IPS-20b (cell line): ENCODE results near the gene CCT8L2.
"Not testable (repeated sequence)": the region's sequence is repeated elsewhere in the genome, so short reads cannot be mapped to it uniquely, and the experiment has no call there.

ENCODE experiments used
- H3K27ac ChIP-seq: one replicate; pipeline ENCODE4 v1.5.1; 2013; ENCODE audit warnings: low read length
- H3K27me3 ChIP-seq: 2 replicates; pipeline ENCODE4 v1.6.1; 2013; ENCODE audit warnings: mild to moderate bottlenecking, low read length, inconsistent platforms; ENCODE audit not compliant: insufficient read depth
- H3K36me3 ChIP-seq: 2 replicates; pipeline ENCODE4 v1.6.1; 2013; ENCODE audit warnings: low read depth, mild to moderate bottlenecking, inconsistent platforms, low read length, moderate library complexity; ENCODE audit not compliant: insufficient read depth
- H3K4me1 ChIP-seq: 2 replicates; pipeline ENCODE4 v1.6.1; 2013; ENCODE audit warnings: mild to moderate bottlenecking, control low read depth, inconsistent platforms, low read length, moderate library complexity; ENCODE audit not compliant: insufficient read depth
- H3K4me3 ChIP-seq: 2 replicates; pipeline ENCODE4 v1.5.1; 2013; ENCODE audit warnings: mild to moderate bottlenecking, low read length, inconsistent platforms
- H3K9ac ChIP-seq: 2 replicates; pipeline ENCODE4 v1.6.1; 2013; ENCODE audit warnings: low read depth, mild to moderate bottlenecking, inconsistent platforms, low read length, moderate library complexity
- H3K9me3 ChIP-seq: 2 replicates; pipeline ENCODE4 v1.6.1; 2013; ENCODE audit warnings: mild to moderate bottlenecking, low read depth, low read length, inconsistent platforms; ENCODE audit not compliant: insufficient read depth

Gene CCT8L2

GRCh38 chr22:16563555-16564520 is 28.8 kb downstream of the CCT8L2 start:
- Histone ChIP-seq H3K9ac (no peak overlapping the region), H3K4me3 (no peak overlapping the region), H3K4me1 (no peaks in the 10 kb centered on the region), H3K36me3 (no peaks in the 10 kb centered on the region), H3K27me3 (no peaks in the 10 kb centered on the region), H3K27ac (no peak overlapping the region), H3K9me3 (peaks cover 13% of the 10 kb centered on the region)

GRCh38 chr22:16562711-16563554 is 29.7 kb downstream of the CCT8L2 start:
- Histone ChIP-seq H3K36me3 (no peaks in the 10 kb centered on the region), H3K9me3 (peaks cover 7% of the 10 kb centered on the region; the same call in 1 of the 2 replicates), H3K4me1 (no peaks in the 10 kb centered on the region)

GRCh38 chr22:16561093-16561658 is 31.4 kb downstream of the CCT8L2 start:
- H3K9me3 ChIP-seq, result peaks cover 14% of the 10 kb centered on the region
- H3K4me1 ChIP-seq, result not testable (repeated sequence)

More at GRCh38 chr22:16562711-16563554, 29.7 kb downstream of the CCT8L2 start:
- Histone ChIP-seq H3K27ac (no peak overlapping the region), H3K27me3 (no peaks in the 10 kb centered on the region), H3K4me3 (no peak overlapping the region), H3K9ac (no peak overlapping the region)

GRCh38 chr22:16560651-16561050 is 32.0 kb downstream of the CCT8L2 start:
- H3K27me3 ChIP-seq, H3K27ac ChIP-seq, H3K9ac ChIP-seq, H3K4me3 ChIP-seq, H3K36me3 ChIP-seq, H3K4me1 ChIP-seq: not testable (repeated sequence)
- H3K9me3 ChIP-seq, result peaks cover 14% of the 10 kb centered on the region

More at GRCh38 chr22:16561093-16561658, 31.4 kb downstream of the CCT8L2 start:
- H3K27ac ChIP-seq, H3K9ac ChIP-seq, H3K4me3 ChIP-seq, H3K27me3 ChIP-seq, H3K36me3 ChIP-seq: not testable (repeated sequence)

GRCh38 chr22:16559996-16560395 is 32.6 kb downstream of the CCT8L2 start:
- not testable (repeated sequence) for H3K4me3 ChIP-seq, H3K36me3 ChIP-seq, H3K4me1 ChIP-seq, H3K27ac ChIP-seq, H3K9ac ChIP-seq, H3K27me3 ChIP-seq
- H3K9me3 ChIP-seq, result peaks cover 14% of the 10 kb centered on the region

- Histone ChIP-seq H3K9ac (no peak overlapping the region), H3K27me3 (no peaks in the 10 kb centered on the region), H3K27ac (no peak overlapping the region), H3K9me3 (peaks cover 14% of the 10 kb centered on the region), H3K4me3 (no peak overlapping the region), H3K4me1 (no peaks in the 10 kb centered on the region), H3K36me3 (no peaks in the 10 kb centered on the region)
Measured at GRCh38 chr22:16559056-16559955, 33.3 kb downstream of the CCT8L2 start.

GRCh38 chr22:16558376-16558945 is 34.1 kb downstream of the CCT8L2 start:
- not testable (repeated sequence) for H3K4me3 ChIP-seq, H3K36me3 ChIP-seq, H3K9ac ChIP-seq, H3K27ac ChIP-seq, H3K4me1 ChIP-seq, H3K27me3 ChIP-seq
- peaks cover 14% of the 10 kb centered on the region for H3K9me3 ChIP-seq

- not testable (repeated sequence) for H3K4me1 ChIP-seq, H3K4me3 ChIP-seq, H3K27ac ChIP-seq, H3K36me3 ChIP-seq, H3K9ac ChIP-seq, H3K27me3 ChIP-seq
- peaks cover 14% of the 10 kb centered on the region for H3K9me3 ChIP-seq
Measured at GRCh38 chr22:16557511-16557910, 35.1 kb downstream of the CCT8L2 start.

- not testable (repeated sequence) for H3K9ac ChIP-seq, H3K27ac ChIP-seq, H3K27me3 ChIP-seq, H3K4me3 ChIP-seq, H3K4me1 ChIP-seq, H3K36me3 ChIP-seq, H3K9me3 ChIP-seq
Measured at GRCh38 chr22:16555077-16555994, 37.3 kb downstream of the CCT8L2 start.

GRCh38 chr22:16543310-16543709 is 49.3 kb downstream of the CCT8L2 start:
- not testable (repeated sequence) for H3K27me3 ChIP-seq, H3K36me3 ChIP-seq, H3K9ac ChIP-seq, H3K4me3 ChIP-seq, H3K4me1 ChIP-seq, H3K9me3 ChIP-seq, H3K27ac ChIP-seq
